Measurements from ENCODE around the gene OR52D1. TPM values are rescaled to one million over a fixed set of nuclear protein-coding genes. Genes with fewer than 3 reads are reported as not detected.

Gene OR52D1
- total and polyA plus RNA-seq, 2 of the 13 experiments (the other 11 are each of a cell fraction or from before 2014, with no cell fraction given), result not detected

DNA sequence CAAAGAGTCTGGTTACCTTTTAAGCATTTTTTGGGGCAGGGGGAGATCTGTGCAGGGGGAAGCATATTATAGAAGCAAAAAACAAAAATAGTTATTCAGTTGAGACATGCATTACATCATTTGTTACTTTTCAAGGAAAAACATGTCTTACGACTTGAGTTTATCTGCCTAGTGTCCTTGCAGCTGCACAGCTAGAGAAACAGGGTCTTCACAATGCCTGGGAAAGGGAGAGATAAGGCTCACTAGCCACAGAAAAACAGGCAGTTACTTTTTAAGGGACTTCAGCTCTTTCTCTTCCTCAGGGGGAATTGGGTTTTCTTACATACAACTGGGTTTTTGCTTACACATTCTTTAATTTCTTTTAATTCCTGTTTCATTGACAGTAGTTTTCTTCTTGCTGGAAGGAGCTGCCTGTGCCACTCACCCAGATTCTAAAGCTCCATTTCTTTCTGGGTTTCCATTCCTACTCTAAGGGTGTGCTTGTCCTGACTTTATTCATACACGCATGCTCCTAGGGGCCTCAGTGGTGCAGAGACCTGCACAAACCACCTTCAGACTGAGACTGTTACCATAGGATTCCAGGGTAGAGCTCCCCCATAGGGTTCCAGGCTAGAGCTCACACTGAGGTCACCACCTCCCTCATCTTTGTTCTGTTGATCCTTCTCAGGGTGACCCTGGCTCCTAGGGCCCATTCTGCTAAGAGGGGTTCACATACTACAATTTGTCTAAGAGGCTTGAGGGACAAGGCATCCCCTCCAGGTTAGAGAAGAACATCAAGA, 42.8 kb downstream of the OR52D1 start (continued):
- TF ChIP-seq, protein P1, sequence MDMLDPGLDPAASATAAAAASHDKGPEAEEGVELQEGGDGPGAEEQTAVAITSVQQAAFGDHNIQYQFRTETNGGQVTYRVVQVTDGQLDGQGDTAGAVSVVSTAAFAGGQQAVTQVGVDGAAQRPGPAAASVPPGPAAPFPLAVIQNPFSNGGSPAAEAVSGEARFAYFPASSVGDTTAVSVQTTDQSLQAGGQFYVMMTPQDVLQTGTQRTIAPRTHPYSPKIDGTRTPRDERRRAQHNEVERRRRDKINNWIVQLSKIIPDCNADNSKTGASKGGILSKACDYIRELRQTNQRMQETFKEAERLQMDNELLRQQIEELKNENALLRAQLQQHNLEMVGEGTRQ (IDR thresholded peaks at IDR 0.05; ENCODE audit: low read depth, low read length), result no peak
- TF ChIP-seq, protein P1 (CRISPR knock-in tag; IDR thresholded peaks at IDR 0.05; ENCODE audit: borderline replicate concordance), result no peak
- no peak for TF ChIP-seq POLR2G (IDR thresholded peaks at IDR 0.05; ENCODE audit: low read depth, low read length)
- no peak for TF ChIP-seq HNRNPK (IDR thresholded peaks at IDR 0.05; ENCODE audit: low read depth, low read length, poor library complexity, severe bottlenecking)
- no peak for TF ChIP-seq NFE2L2 (IDR thresholded peaks at IDR 0.05; ENCODE audit: low read length)
- TF ChIP-seq, protein P2, sequence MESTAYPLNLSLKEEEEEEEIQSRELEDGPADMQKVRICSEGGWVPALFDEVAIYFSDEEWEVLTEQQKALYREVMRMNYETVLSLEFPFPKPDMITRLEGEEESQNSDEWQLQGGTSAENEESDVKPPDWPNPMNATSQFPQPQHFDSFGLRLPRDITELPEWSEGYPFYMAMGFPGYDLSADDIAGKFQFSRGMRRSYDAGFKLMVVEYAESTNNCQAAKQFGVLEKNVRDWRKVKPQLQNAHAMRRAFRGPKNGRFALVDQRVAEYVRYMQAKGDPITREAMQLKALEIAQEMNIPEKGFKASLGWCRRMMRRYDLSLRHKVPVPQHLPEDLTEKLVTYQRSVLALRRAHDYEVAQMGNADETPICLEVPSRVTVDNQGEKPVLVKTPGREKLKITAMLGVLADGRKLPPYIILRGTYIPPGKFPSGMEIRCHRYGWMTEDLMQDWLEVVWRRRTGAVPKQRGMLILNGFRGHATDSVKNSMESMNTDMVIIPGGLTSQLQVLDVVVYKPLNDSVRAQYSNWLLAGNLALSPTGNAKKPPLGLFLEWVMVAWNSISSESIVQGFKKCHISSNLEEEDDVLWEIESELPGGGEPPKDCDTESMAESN (CRISPR knock-in tag; conservative IDR thresholded peaks at IDR 0.05), result no peak
- TF ChIP-seq ZMYM3 (CRISPR knock-in tag; IDR thresholded peaks at IDR 0.05), result no peak
- TF ChIP-seq ONECUT2 (CRISPR knock-in tag; IDR thresholded peaks at IDR 0.05), result no peak

DNA sequence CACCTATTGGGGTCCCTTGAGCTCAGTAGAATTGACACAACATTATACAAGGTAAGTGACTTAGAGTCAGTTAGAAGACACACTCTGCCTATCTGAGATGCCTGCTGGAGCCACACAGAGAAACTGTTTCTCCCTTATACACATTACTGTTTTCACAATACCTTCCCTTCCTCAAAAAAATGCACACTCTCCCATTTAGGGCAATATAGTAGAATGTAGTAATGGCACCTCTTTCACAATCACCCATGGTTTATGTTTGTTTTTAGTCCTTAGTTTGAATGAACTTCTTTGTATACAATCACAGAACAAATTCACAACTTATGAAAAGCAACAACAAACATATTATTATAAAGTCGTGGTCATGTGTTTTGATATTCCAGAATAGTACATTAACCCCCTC, 45.6 kb downstream of the OR52D1 start:
- H3K27ac ChIP-seq (ENCODE audit: extremely low read length, insufficient read depth, low read length), result no peak overlapping the region
- FAIRE-seq (no peak), ATAC-seq (no peak), DNase-seq (ENCODE audit: low spot score) (no peak)
- 0% methylated on average over 1 of the region's 1 CpG for WGBS (ENCODE audit: low lambda C conversion rate)
- no peaks in the 10 kb centered on the region for H3K9me3 ChIP-seq (ENCODE audit: low read length)
- no peak overlapping the region for H3K9ac ChIP-seq (ENCODE audit: insufficient read depth, low read depth, low read length)
- no peak overlapping the region for H3K4me3 ChIP-seq (replicated peaks in 1 of 3; ENCODE audit: insufficient read depth in 1 of 3, low read depth in 2 of 3, low read length in 3 of 3)
- H3K36me3 ChIP-seq (replicated peaks in 1 of 2; ENCODE audit: control insufficient read depth in 1 of 2, insufficient read depth in 2 of 2, low read length in 2 of 2), result no peaks in the 10 kb centered on the region
- in situ Hi-C loops (cut with HindIII; ENCODE audit: extremely low pct_ligation_motif_present, low pct_unique_long_range_greater_than_20kb), result no loop called here
- TF ChIP-seq CEBPB (IDR thresholded peaks at IDR 0.05; ENCODE audit: borderline replicate concordance, low read depth, low read length), result 0 out of 2 replicates have a peak, but pooled peaks have one; percentile 4
- TF ChIP-seq, protein P3, sequence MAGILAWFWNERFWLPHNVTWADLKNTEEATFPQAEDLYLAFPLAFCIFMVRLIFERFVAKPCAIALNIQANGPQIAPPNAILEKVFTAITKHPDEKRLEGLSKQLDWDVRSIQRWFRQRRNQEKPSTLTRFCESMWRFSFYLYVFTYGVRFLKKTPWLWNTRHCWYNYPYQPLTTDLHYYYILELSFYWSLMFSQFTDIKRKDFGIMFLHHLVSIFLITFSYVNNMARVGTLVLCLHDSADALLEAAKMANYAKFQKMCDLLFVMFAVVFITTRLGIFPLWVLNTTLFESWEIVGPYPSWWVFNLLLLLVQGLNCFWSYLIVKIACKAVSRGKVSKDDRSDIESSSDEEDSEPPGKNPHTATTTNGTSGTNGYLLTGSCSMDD (CRISPR knock-in tag; IDR thresholded peaks at IDR 0.05), result no peak
- TF ChIP-seq, protein P4, sequence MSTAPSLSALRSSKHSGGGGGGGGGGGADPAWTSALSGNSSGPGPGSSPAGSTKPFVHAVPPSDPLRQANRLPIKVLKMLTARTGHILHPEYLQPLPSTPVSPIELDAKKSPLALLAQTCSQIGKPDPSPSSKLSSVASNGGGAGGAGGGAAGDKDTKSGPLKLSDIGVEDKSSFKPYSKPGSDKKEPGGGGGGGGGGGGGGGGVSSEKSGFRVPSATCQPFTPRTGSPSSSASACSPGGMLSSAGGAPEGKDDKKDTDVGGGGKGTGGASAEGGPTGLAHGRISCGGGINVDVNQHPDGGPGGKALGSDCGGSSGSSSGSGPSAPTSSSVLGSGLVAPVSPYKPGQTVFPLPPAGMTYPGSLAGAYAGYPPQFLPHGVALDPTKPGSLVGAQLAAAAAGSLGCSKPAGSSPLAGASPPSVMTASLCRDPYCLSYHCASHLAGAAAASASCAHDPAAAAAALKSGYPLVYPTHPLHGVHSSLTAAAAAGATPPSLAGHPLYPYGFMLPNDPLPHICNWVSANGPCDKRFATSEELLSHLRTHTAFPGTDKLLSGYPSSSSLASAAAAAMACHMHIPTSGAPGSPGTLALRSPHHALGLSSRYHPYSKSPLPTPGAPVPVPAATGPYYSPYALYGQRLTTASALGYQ (CRISPR knock-in tag; IDR thresholded peaks at IDR 0.05), result no peak
- no peaks in the 10 kb centered on the region for H3K4me1 ChIP-seq (ENCODE audit: insufficient read depth, low read length)
- H4K20me1 ChIP-seq (ENCODE audit: insufficient read depth, low read length), result no peaks in the 10 kb centered on the region
- no peak overlapping the region for H2AFZ ChIP-seq (ENCODE audit: low read length)
- intact Hi-C loops (cut with micrococcal nuclease; ENCODE audit: unreplicated experiment), result no loop called here
- ChIA-PET POLR2A (no interaction called here), CTCF (ENCODE audit: low intra/inter-chr PET ratio, low total read pairs) (no interaction called here)
- no TSS peak for BruUV-seq (replicated peaks)
- H3K4me2 ChIP-seq (ENCODE audit: low read depth, low read length), result no peak overlapping the region
- H3K79me2 ChIP-seq (ENCODE audit: insufficient read depth, low read length), result no peaks in the 10 kb centered on the region
- peaks cover 0 to 3% of the 10 kb centered on the region in 2 experiments; a peak in 1 of 5 replicates for H3K27me3 ChIP-seq (ENCODE audit: control insufficient read depth in 1 of 2, insufficient read depth in 2 of 2, low read length in 2 of 2)

All from HepG2 (cell line).